SU-DHL-6 (cell line): ENCODE measurements around the gene HAUS7.

Experiments
- H2AFZ ChIP-seq: fragments of 200-600 bp; sonication (generic); 2 replicates; pipeline ENCODE4 v1.6.1; 2014; ENCODE audit warnings: low read depth, mild to moderate bottlenecking, moderate library complexity, mixed read lengths, antibody characterized with exemption, low read length; ENCODE audit not compliant: severe bottlenecking
- H3F3A ChIP-seq: fragments of 200-600 bp; shearing (Covaris generic); 2 replicates; pipeline ENCODE4 v1.6.0; 2016; ENCODE audit warnings: antibody characterized with exemption, mild to moderate bottlenecking; ENCODE audit not compliant: insufficient read depth
- H3K27ac ChIP-seq: fragments of 200-600 bp; sonication (generic); 2 replicates; pipeline ENCODE4 v1.5.1; 2016; ENCODE audit warnings: low read depth, mild to moderate bottlenecking, low read length, moderate library complexity, mixed read lengths
- H3K27me3 ChIP-seq: fragments of 200-600 bp; sonication (generic), shearing (Covaris generic); 2 replicates; pipeline ENCODE4 v1.6.0; 2014; ENCODE audit warnings: mild to moderate bottlenecking, low read length
- H3K36me3 ChIP-seq: fragments of 200-600 bp; sonication (generic); 2 replicates; pipeline ENCODE4 v1.6.1; 2014; ENCODE audit warnings: mild to moderate bottlenecking, low read length, mixed read lengths
- H3K4me2 ChIP-seq: fragments of 300-600, 200-600 bp; shearing (Covaris generic), sonication (generic); 2 replicates; pipeline ENCODE4 v1.6.0; 2014; ENCODE audit warnings: low read length, low read depth, mild to moderate bottlenecking; ENCODE audit not compliant: poor library complexity, severe bottlenecking
- H3K4me3 ChIP-seq: fragments of 200-600 bp; sonication (generic); 2 replicates; pipeline ENCODE4 v1.5.1; 2014; ENCODE audit warnings: antibody characterized with exemption, low read length, mild to moderate bottlenecking, mixed read lengths; ENCODE audit not compliant: insufficient read depth, poor library complexity, severe bottlenecking
- H3K79me2 ChIP-seq: fragments of 200-600 bp; sonication (generic); 2 replicates; pipeline ENCODE4 v1.6.1; 2014; ENCODE audit warnings: mild to moderate bottlenecking, low read length, moderate library complexity; ENCODE audit not compliant: insufficient read depth
- H3K9ac ChIP-seq: fragments of 200-600 bp; sonication (generic); 2 replicates; pipeline ENCODE4 v1.7.0; 2014; ENCODE audit warnings: mild to moderate bottlenecking, low read length
- H3K9me2 ChIP-seq: fragments of 200-600 bp; sonication (generic); replicated peaks from 2 replicates; pipeline ENCODE4 v1.6.1; 2014; ENCODE audit warnings: low read length; ENCODE audit not compliant: insufficient read depth
- H3K9me3 ChIP-seq: fragments of 200-600 bp; sonication (generic); 2 replicates; pipeline ENCODE4 v1.6.1; 2014; ENCODE audit warnings: low read length, mixed read lengths; ENCODE audit not compliant: insufficient read depth
- H4K20me1 ChIP-seq: fragments of 200-600 bp; sonication (generic); 2 replicates; pipeline ENCODE4 v1.6.1; 2014; ENCODE audit warnings: low read depth, mild to moderate bottlenecking, antibody characterized with exemption, low read length, moderate library complexity, mixed read lengths
- CTCF ChIP-seq: fragments of 200-600 bp; sonication (generic); IDR thresholded peaks from one replicate; pipeline ENCODE4 v1.5.1; 2017; ENCODE audit warnings: antibody characterized with exemption, mild to moderate bottlenecking, low read length, moderate library complexity; ENCODE audit not compliant: insufficient read depth, poor library complexity, severe bottlenecking
- EZH2phosphoT487 ChIP-seq: fragments of 200-600 bp; sonication (generic), shearing (Covaris generic); conservative IDR thresholded peaks from 2 replicates; pipeline ENCODE4 v1.6.1; 2018; ENCODE audit warnings: mild to moderate bottlenecking, antibody characterized with exemption, low read length, moderate library complexity, mixed read lengths

The HAUS7 gene

DNA sequence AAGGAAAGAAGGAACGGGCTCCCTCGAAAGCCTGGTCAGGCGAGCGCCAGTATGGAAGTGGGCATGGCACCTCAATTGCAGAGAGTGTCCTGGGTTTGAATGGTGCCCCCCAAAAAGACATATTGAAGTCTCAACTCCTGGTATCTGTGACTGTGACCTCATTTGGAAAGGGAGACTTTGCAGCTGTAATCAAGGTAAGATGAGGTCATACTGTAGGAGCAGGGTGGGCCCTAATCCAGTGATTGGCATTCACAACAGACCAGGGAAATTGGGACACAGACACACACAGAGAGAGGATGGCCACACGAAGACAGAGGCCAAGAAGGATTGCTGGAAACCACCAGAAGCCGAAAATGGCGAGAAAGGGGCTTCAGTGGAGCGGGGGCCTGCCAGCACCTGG lies 52.7 kb downstream of the HAUS7 start:
- Histone ChIP-seq H3K27me3 (no peaks in the 10 kb centered on the region), H3K9me2 (no peaks in the 10 kb centered on the region), H3K4me3 (no peak overlapping the region), H3K36me3 (no peaks in the 10 kb centered on the region), H3K9ac (no peak overlapping the region), H3K27ac (no peak overlapping the region), H3F3A (no peaks in the 10 kb centered on the region), H4K20me1 (no peaks in the 10 kb centered on the region), H3K79me2 (no peaks in the 10 kb centered on the region), H2AFZ (no peak overlapping the region), H3K9me3 (no peaks in the 10 kb centered on the region), H3K4me2 (no peak overlapping the region)
- TF ChIP-seq EZH2phosphoT487 (no peak), CTCF (no peak)

- no peaks in the 10 kb centered on the region for H3K9me2 ChIP-seq
- no peak overlapping the region for H3K4me2 ChIP-seq
- TF ChIP-seq EZH2phosphoT487 (no peak), CTCF (no peak)
- no peak overlapping the region for H2AFZ ChIP-seq
- H3K27me3 ChIP-seq: no peaks in the 10 kb centered on the region
- no peaks in the 10 kb centered on the region for H3K9me3 ChIP-seq
- H3K9ac ChIP-seq: no peak overlapping the region
- no peaks in the 10 kb centered on the region for H3K79me2 ChIP-seq
- H3K27ac ChIP-seq: no peak overlapping the region
- H4K20me1 ChIP-seq: no peaks in the 10 kb centered on the region
- no peaks in the 10 kb centered on the region for H3F3A ChIP-seq
- H3K4me3 ChIP-seq: no peak overlapping the region
- H3K36me3 ChIP-seq: no peaks in the 10 kb centered on the region
These were observed 53.5 kb downstream of the HAUS7 start for GRCh38 chrX:153416781-153417450.

DNA sequence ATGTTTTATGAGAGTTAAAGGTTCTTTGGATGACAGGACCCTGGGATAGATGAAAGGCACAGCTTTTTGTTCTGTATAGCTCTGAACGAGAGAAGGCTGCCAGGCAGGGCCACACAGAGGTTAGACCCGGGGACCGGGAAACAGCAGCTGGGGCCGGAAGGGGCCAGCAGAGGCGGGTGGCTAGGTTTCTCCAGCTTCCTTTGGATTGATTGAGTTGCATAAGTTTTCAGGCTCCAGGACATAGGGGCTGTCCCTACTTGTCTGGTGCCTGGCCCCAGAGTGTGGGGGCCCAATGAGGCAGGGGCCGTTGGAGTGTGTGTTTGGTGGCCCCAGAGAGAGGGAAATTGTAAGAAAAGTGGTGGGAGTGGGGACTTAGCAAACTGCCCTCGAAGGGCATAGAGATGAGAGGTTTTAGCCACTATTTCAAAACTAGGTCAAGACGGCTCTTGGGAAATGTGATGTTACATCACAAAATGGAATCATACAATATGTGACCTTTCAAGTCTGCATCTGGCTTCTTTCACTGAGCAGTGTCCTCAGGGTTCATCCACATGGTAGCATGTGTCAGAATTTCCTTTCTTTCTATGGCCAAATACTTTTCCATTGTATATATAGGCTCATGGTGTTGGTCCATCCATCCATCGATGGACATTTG lies 55.4 kb downstream of the HAUS7 start:
- Histone ChIP-seq H3K9ac (no peak overlapping the region), H3K4me2 (no peak overlapping the region), H3K9me3 (no peaks in the 10 kb centered on the region), H3K4me3 (no peak overlapping the region), H3F3A (no peaks in the 10 kb centered on the region), H3K27me3 (no peaks in the 10 kb centered on the region), H2AFZ (no peak overlapping the region), H3K9me2 (no peaks in the 10 kb centered on the region), H4K20me1 (no peaks in the 10 kb centered on the region), H3K79me2 (no peaks in the 10 kb centered on the region), H3K27ac (no peak overlapping the region), H3K36me3 (no peaks in the 10 kb centered on the region)
- TF ChIP-seq CTCF: no peak
- TF ChIP-seq EZH2phosphoT487: no peak
